ENCODE measurements around the gene EPYC. TPM values are rescaled to one million over a fixed set of nuclear protein-coding genes. Genes with fewer than 3 reads are reported as not detected.

Gene EPYC
- total and polyA plus RNA-seq, 2 of the 4 experiments (the other 2 are of a cell fraction): not detected

DNA sequence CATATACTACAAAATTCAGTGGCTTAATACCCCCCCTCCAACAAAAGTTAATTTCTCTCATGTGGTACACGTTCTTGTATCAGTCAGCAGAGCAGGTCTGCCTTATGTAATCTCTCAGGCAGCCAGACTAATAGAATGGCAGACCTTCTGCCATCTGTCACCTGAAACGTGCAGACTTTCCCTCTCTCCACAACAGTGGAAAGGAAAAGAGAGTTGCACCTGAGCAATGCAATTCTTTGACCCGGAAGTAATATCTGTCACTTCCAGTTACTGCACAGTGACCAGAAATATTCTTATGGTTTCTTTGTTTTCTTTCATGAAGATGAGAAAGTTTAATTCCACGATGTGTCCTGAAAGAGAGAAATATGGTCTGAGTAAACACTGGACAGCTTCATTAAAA, 38.6 kb upstream of the EPYC start:
- WGBS, 2 experiments (ENCODE audit: extremely low coverage in 2 of 2, insufficient read length in 1 of 2): 40% methylated on average over 1 of the region's 4 CpGs; no CpG with 5 or more reads in 1 of the 2 experiments
- Histone ChIP-seq H2BK15ac (ENCODE audit: low read depth, low read length) (no peak overlapping the region), H3K9ac (ENCODE audit: low read depth, low read length) (no peak overlapping the region), H3K56ac (ENCODE audit: extremely low read depth, insufficient read depth, low read length) (no peak overlapping the region), H2AK5ac (ENCODE audit: low read depth, low read length) (no peak overlapping the region), H2BK5ac (ENCODE audit: low read depth, low read length, poor library complexity, severe bottlenecking) (no peak overlapping the region), H2BK20ac (ENCODE audit: low read depth, low read length) (no peak overlapping the region), H3K4me3 (ENCODE audit: insufficient read depth, low read depth, low read length) (no peak overlapping the region), H3K23ac (ENCODE audit: low read depth, low read length) (no peak overlapping the region), H3K9me3 (ENCODE audit: control insufficient read depth, insufficient read depth, low read length) (no peaks in the 10 kb centered on the region), H2AFZ (replicated peaks; ENCODE audit: low read length, poor library complexity) (no peak overlapping the region), H3K14ac (replicated peaks; ENCODE audit: low read depth, low read length) (no peak overlapping the region), H2BK120ac (ENCODE audit: low read depth, low read length) (no peak overlapping the region), H2AK9ac (replicated peaks; ENCODE audit: low read depth, low read length, poor library complexity) (no peak overlapping the region), H3K36me3 (ENCODE audit: control insufficient read depth, insufficient read depth, low read length) (no peaks in the 10 kb centered on the region), H4K91ac (ENCODE audit: insufficient read depth, low read depth, low read length) (no peak overlapping the region), H3K27ac (ENCODE audit: insufficient read depth, low read length) (no peak overlapping the region), H4K8ac (ENCODE audit: low read depth in 2 of 2, low read length in 2 of 2) (no peak overlapping the region), H3K4me2 (ENCODE audit: low read depth, low read length) (no peak overlapping the region), H3K27me3 (ENCODE audit: control insufficient read depth, insufficient read depth, low read length) (no peaks in the 10 kb centered on the region), H4K20me1 (ENCODE audit: insufficient read depth, low read length) (no peaks in the 10 kb centered on the region), H3K18ac (ENCODE audit: low read depth, low read length) (no peak overlapping the region), H3K9me1 (ENCODE audit: insufficient read depth, low read length) (no peaks in the 10 kb centered on the region), H3K4me1 (ENCODE audit: control insufficient read depth, insufficient read depth, low read length) (no peaks in the 10 kb centered on the region), H3K4ac (ENCODE audit: low read depth, low read length) (no peak overlapping the region), H4K5ac (ENCODE audit: low read depth, low read length) (no peak overlapping the region), H3K79me1 (ENCODE audit: low read depth in 1 of 2, low read length in 2 of 2) (no peaks in the 10 kb centered on the region)
- intact Hi-C loops (cut with micrococcal nuclease) (loop anchor here (5.0 kb wide), 1 partner anchor 49 kb away; no protein-coding TSS in a partner anchor), dilution Hi-C loops (cut with HindIII; ENCODE audit: low sequenced_read_pairs, unreplicated experiment) (no loop called here), in situ Hi-C loops (cut with MboI; ENCODE audit: low sequenced_read_pairs) (no loop called here)
- no peak for DNase-seq
- ATAC-seq (ENCODE audit: low read depth): no peak
- no TSS peak for BruUV-seq (replicated peaks)
- ChIA-PET CTCF (no interaction called here), POLR2A (ENCODE audit: unreplicated experiment) (no interaction called here)
- no peak for TF ChIP-seq BHLHE40 (IDR thresholded peaks at IDR 0.05; ENCODE audit: low read depth, low read length)
- TF ChIP-seq, protein P1, sequence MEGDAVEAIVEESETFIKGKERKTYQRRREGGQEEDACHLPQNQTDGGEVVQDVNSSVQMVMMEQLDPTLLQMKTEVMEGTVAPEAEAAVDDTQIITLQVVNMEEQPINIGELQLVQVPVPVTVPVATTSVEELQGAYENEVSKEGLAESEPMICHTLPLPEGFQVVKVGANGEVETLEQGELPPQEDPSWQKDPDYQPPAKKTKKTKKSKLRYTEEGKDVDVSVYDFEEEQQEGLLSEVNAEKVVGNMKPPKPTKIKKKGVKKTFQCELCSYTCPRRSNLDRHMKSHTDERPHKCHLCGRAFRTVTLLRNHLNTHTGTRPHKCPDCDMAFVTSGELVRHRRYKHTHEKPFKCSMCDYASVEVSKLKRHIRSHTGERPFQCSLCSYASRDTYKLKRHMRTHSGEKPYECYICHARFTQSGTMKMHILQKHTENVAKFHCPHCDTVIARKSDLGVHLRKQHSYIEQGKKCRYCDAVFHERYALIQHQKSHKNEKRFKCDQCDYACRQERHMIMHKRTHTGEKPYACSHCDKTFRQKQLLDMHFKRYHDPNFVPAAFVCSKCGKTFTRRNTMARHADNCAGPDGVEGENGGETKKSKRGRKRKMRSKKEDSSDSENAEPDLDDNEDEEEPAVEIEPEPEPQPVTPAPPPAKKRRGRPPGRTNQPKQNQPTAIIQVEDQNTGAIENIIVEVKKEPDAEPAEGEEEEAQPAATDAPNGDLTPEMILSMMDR (conservative IDR thresholded peaks at IDR 0.05; ENCODE audit: low read depth, low read length): no peak
- no peak for TF ChIP-seq MAZ (IDR thresholded peaks at IDR 0.05; ENCODE audit: borderline replicate concordance, low read depth, low read length)
- TF ChIP-seq, protein P2, sequence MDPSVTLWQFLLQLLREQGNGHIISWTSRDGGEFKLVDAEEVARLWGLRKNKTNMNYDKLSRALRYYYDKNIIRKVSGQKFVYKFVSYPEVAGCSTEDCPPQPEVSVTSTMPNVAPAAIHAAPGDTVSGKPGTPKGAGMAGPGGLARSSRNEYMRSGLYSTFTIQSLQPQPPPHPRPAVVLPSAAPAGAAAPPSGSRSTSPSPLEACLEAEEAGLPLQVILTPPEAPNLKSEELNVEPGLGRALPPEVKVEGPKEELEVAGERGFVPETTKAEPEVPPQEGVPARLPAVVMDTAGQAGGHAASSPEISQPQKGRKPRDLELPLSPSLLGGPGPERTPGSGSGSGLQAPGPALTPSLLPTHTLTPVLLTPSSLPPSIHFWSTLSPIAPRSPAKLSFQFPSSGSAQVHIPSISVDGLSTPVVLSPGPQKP (IDR thresholded peaks at IDR 0.05; ENCODE audit: borderline replicate concordance, low read depth, low read length): no peak
- TF ChIP-seq RFX5 (IDR thresholded peaks at IDR 0.05; ENCODE audit: low read depth, low read length): no peak
- no peak for TF ChIP-seq SMC3 (IDR thresholded peaks at IDR 0.05; ENCODE audit: low read depth, low read length)
- no peak for TF ChIP-seq CEBPB (IDR thresholded peaks at IDR 0.05; ENCODE audit: low read depth, low read length)
- no peak for TF ChIP-seq NFE2L2 (IDR thresholded peaks at IDR 0.05; ENCODE audit: low read depth, low read length)
- no peak for TF ChIP-seq RAD21 (IDR thresholded peaks at IDR 0.05; ENCODE audit: low read length)

All from IMR-90 (cell line).